NCI-H2107 treated with DMSO at 0.1 percent for 48 hours (cell line): ENCODE data around the gene CCR6.
"Not testable (repeated sequence)": the region's sequence is repeated elsewhere in the genome, so short reads cannot be mapped to it uniquely, and the experiment has no call there.

ENCODE experiments used
- DNase-seq: peaks from one replicate; lab custom pipeline; 2025; ENCODE audit not compliant: unreplicated experiment; lab: John Stamatoyannopoulos, UW

The CCR6 gene

DNA sequence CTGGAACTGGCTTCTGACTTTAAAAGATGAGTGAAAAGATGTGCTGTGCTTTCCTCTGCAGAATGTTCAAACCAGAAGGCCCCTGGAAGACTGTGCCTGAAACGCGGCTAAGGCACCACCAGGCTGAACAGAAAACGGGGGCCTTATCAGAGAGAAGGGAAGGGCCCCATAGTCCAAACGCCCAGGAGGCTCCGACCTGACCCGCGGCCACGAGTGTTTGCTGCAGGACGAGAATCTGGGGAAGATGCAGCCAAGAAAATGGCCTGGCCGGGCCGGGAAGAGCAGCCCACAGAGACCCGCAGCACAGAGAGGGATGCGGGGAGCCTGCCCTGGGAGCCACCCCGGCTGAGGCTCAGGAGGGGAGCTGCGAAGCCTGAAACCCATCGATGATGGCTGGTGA is 45.4 kb downstream of the CCR6 start:
- not testable (repeated sequence) for DNase-seq

DNA sequence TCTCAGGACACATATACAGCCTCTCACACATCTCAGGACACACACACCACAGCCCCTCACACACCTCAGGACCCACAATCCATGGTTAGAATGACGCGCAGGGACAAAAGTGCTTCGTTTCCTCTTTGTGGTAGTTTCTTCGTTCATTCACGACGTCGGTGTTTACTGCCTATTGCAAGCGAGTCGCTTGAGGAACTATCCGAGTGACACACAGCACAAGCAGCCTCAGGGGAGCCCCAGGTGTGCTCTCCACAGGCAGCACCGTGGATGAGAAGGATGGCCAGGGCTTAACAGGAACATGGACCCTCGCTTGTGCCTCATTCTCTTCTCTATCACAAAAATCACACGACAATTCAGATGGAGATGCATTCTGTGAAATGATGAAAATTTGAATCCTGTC is 47.0 kb downstream of the CCR6 start:
- DNase-seq: not testable (repeated sequence)

GRCh38 chr6:167171300-167171699 is 48.4 kb downstream of the CCR6 start:
- not testable (repeated sequence) for DNase-seq

GRCh38 chr6:167172011-167172410 is 49.1 kb downstream of the CCR6 start:
- not testable (repeated sequence) for DNase-seq

DNA sequence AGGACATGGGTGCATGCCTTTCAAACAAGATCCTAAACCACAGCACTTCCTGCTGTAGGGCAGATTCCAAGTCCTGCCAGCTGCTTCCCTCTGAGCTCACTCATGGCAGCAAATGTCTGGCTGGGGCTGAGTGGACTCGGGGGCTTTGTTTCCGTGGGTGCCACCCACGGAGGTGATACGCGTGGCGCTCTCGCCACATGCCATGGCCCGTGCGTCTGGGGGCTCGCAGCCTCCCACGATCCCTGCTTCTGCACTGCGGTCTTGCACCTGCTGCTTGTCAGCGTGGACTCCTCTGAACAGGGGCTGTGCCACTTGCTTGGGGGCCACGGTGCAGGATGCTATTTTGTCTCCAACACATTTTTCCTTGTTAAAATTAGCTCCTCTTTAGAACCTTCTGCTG is 54.4 kb downstream of the CCR6 start:
- not testable (repeated sequence) for DNase-seq

GRCh38 chr6:167178896-167179655 is 56.2 kb downstream of the CCR6 start:
- not testable (repeated sequence) for DNase-seq

DNA sequence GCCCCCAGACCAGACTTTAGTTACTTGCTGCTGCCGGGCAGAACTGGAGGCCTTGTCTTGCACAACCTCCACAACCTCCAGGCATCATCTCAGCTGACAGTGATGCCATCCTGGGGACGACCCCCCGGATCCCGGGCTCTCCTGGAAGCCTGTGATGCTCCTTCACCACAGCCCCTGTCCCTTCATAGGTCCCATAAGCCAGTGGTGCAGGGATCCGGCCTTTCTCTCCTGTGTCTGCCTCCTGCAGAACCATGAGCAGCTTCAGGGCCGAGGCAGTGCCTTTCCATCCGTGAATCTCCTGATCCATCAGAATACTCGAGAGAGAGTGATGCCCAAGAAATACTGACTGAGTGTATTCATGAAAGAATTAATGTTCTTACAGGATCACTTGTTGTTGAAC is 57.2 kb downstream of the CCR6 start:
- not testable (repeated sequence) for DNase-seq

- not testable (repeated sequence) for DNase-seq
These were observed 58.5 kb downstream of the CCR6 start for GRCh38 chr6:167181351-167181750.

DNA sequence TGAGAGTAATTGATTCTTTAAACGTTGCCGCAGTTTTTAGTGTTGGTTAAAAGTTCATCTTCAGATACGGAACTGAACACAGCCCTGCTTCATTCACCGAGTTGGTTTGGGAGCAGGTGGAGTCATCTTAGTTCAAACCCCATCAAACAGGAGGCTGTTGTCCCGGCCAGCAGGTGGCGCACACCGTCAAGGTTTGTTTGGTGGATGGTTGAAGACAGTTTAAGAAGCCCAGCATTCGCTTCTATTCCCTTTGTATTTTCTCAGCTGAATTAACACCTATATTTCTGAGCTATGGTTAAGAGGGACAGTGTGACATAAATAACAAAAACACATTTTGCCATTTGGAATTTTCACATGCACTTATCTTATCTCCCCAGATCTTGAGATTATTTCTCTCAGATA is 60.0 kb downstream of the CCR6 start:
- not testable (repeated sequence) for DNase-seq

DNA sequence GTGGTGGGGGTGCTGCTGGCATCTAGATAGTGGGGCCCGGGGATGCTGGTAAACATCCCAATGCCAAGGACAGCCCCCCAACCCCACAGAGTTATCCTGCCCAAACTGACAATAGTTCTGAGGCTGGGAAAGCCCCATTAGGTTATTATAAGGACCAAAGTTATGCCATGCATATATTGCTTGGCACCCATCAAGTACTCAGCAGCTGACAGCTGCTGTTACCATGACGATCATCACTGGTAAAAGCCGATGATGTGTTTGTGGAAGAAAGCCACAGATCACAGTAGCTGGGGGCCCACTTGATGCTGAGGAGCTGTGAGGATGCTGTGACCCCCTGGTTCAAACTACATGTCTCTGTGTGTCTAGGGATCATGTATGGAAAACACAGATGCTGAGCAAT is 62.2 kb downstream of the CCR6 start:
- not testable (repeated sequence) for DNase-seq

DNA sequence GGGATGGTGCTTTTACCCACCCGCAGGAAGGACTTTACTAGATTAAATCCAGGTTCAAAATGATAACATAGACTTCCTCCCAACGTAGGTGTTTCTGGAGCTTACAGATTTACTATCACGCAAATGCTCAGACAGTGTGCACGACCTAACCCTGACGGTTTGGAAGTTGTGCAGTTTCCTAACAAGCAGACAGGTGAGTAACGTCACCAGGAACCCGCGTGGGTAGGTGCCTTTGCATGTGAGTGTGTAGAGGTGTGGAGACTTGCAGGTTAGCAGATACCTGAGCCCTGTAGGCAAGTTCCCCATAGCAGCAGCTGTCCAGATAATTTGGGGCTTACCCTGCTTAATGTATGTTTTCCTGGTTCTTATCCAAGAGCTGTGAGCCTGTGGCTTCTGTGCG is 64.4 kb downstream of the CCR6 start:
- DNase-seq: not testable (repeated sequence)
